DMS79 treated with DMSO at 0.1 percent for 48 hours (cell line): Measurements from ENCODE around the gene ADGRE3.
"Not testable (repeated sequence)": the region's sequence is repeated elsewhere in the genome, so short reads cannot be mapped to it uniquely, and the experiment has no call there.

Source experiments
- DNase-seq: peaks from one replicate; lab custom pipeline; 2025; lab: John Stamatoyannopoulos, UW

ADGRE3 gene

DNA sequence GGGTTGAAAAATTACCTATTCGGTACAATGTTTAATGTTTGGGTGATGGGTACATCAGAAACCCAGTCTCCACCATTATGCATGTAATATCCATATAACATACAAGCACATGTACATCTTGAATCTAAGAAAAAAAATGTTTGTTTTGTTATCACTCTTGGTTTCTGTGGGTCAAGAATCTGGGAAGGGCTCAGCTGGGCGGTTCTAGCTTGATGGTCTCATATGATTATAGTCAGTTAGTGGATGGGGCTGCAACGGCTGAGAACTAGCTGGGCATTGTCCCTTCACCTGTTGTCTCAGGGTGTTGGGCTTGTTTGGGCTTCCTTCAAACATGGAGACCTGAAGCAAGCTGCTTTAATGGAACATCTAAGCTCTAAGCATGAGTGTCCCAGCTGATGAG, 4.7 kb downstream of the ADGRE3 start:
- no peak for DNase-seq

- no peak for DNase-seq
Observed at GRCh38 chr19:14661372-14661924, 13.2 kb downstream of the ADGRE3 start.

DNA sequence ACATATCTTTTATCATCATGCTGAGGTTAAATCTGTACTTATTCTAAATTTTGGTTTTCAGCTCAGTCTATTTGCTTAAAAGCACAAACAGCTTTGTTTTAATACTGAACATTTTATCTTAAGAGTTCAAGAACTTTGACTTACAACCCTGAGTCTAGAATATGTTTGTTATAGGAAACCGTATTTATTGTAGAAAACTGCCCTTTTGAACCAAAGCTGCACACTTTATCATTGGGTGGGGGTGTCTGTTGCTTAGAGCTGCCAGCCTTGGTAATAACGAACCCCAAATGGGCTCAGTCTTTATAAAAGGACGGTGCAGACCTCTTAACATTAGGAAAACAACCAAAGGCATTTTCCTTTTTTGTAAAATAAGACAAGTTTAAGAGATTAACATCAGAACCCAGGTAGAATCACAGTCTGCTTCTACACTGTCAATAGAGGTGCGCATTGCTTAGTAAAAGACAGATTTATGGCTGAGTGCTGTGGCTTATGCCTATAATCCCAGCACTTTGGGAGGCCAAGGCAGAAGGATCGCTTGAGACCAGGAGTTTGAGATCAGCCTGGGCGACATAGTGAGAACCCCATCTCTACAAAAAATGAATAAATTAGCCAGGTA, 14.7 kb downstream of the ADGRE3 start:
- DNase-seq: no peak

- no peak for DNase-seq
Observed at GRCh38 chr19:14655726-14656125, 18.9 kb downstream of the ADGRE3 start.

DNA sequence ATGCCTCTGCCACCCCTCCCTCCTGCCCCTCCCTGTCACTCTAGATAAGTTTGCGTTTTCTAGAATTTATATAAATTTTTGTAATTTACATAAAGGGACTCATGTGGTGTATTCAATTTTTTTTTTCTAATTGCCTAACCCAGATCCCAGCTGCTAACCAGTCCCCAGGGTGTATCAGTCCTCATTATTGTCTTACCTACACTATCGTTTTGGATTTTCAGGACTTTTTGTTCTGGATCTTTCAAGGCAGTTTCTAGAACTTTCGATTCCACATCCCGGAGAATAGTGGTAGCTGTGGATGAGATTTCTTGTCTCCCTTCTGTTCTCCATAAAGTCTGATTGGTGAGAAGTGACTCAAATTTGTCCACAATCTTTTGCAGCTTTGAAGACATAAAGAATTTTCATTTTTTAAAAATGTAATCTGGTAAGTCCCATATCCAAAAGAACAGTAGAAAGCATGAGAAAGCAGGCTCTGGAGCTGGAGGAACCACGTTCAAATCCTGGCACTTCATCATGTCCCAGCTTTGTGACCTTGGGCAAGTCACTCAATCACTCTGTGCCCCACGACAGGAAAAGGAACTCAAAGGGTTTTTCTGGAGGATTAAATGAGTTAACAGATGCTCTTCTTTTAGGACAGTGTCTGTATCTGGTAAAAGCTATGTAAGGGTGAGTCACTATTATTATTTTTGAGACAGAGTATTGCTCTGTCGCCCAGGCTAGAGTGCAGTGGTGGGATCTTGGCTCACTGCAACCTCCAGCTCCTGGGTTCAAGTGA, 19.7 kb downstream of the ADGRE3 start:
- DNase-seq: no peak

- no peak for DNase-seq
Observed at GRCh38 chr19:14650161-14650560, 24.5 kb downstream of the ADGRE3 start.

DNA sequence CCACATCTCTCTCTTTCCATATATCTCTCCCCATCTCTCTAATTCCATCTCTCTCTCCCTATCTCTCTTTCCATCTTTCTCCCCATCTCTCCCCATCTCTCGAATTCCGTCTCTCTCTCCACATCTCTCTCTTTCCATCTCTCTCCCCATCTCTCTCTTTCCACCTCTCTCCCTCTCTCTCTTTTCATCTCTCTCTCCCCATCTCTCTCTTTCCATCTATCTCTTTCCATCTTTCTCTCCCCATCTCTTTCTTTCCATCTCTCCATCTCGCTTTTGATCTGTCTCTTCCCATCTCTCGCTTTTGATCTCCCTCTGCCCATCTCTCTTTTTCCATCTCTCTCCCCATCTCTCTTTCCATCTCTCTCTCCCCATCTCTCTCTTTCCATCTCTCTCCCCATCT, 25.6 kb downstream of the ADGRE3 start:
- no peak for DNase-seq

- no peak for DNase-seq
Observed at GRCh38 chr19:14648506-14648905, 26.1 kb downstream of the ADGRE3 start.

- DNase-seq: no peak
Observed at GRCh38 chr19:14639536-14640277, 34.9 kb downstream of the ADGRE3 start.

DNA sequence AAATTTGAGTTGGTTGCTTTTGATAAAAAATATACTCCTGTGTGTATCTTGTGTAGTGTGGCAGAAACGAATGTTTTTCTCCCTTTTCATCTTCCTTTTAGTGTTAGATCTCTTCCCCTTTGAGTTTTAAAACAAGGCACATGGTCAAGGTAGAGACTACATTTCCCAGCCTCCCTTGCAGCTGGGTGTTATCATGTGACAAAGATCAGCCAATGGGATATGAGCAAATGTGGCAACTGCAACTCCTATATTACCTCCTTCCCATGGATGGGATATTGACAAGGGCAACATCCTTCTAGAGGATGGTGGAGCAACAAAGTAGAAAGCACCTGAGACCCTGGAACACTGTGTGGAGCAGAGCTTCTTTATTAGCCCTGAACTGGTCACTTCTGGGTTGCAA, 42.4 kb downstream of the ADGRE3 start:
- no peak for DNase-seq

DNA sequence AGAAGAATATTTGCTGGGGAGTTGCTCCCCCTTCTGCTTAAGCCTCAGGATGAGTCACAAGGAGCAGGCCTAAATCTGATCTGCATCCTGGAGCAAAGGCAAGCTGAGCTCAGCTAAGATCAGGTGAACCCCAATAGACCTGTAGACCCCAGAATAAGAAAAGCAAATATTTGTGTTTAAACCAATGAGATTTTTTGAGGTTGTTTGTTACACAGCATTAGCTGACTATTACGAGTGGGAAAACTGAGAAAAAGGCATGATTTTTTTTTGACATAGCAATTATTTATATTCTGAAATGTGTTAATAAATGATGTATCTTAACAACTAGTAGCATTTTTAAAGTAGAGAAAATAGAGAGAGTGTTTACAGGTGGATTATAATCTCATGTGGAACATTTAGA, 45.1 kb downstream of the ADGRE3 start:
- DNase-seq: no peak

GRCh38 chr19:14624491-14624890, 50.2 kb downstream of the ADGRE3 start:
- DNase-seq: not testable (repeated sequence)

DNA sequence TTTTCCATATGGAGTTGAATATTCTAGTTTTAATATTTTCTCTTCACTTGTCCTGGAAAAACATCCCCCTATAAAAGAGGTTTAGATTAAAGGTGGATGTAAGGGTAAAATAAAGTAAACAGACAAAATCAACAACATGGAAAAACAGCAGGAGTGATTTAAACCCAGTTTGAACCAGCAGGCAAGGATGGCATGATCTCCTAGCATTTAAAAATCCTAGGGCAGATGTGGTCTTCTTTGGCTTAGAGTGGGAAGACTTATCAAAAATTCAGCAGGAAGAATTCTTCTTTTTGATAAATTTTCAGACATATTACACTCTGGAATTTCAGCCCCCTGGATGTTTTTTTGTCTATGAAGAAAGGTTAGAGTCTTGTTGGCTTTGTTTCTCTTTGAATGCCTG, 55.2 kb downstream of the ADGRE3 start:
- no peak for DNase-seq

DNA sequence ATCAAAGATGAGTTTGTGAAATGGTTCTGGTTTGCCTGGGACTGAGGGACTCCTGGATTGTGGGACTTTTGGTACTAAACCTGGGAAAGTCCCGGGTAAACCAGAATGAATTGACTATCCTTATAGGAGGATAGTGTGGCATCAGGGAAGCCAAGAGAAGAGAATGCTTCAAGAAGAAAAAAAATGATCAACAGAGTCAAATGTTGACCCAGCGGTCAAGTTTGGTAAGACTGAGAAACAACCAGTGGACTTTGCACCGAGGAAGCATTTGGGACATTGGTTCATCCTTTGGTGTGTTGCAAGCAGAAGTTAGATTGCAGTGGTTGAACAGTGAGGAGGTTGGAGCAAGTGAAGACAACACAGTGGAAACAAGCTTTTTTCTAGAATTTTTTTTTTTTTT, 58.2 kb downstream of the ADGRE3 start:
- no peak for DNase-seq

DNA sequence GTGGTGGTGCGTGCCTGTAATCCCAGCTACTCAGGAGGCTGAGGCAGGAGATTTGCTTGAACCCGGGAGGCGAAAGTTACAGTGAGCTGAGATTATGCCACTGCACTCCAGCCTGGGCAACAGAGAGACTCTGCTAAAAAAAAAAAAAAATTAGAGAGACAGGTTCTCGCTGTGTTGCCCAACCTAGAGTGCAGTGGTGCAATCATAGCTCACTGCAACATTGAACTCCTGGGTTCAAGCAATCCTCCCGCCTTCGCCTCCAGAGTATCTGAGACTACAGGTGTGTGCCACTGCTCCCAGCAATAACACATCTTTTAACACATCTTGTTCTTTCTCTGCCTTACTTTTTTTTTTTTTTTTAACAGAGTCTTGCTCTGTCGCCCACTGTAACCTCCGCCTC, 59.0 kb downstream of the ADGRE3 start:
- DNase-seq: no peak

- no peak for DNase-seq
Observed at GRCh38 chr19:14614099-14614412, 60.6 kb downstream of the ADGRE3 start.

DNA sequence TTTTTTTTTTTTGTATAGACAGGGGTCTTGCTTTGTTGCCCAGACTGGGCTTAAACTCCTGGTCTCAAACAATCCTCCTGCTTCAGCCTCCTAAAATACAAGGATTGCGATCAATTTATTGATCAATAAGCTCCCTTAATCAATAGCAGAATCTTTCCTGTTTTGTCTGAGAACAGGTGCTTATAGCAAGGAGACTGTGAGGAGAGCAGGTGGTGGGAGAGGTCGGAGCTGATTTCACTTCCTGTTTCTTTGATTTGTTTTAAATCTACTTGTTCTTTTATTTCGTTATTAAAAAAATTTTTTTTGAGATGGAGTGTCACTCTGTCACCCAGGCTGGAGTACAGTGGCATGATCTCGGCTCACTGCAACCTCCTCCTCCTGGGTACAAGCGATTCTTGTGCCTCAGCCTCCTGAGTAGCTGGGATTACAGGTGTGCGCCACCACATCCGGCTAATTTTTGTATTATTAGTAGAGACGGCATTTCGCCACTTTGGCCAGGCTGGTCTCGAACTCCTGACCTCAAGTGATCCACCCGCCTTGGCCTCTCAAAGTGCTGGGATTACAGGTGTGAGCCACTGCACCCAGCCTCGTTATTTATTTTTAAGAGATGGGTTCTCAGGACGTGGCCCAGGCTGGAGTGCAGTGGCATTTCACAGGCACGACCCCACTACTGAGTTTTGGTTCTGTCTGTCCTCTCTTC, 61.1 kb downstream of the ADGRE3 start:
- not testable (repeated sequence) for DNase-seq

DNA sequence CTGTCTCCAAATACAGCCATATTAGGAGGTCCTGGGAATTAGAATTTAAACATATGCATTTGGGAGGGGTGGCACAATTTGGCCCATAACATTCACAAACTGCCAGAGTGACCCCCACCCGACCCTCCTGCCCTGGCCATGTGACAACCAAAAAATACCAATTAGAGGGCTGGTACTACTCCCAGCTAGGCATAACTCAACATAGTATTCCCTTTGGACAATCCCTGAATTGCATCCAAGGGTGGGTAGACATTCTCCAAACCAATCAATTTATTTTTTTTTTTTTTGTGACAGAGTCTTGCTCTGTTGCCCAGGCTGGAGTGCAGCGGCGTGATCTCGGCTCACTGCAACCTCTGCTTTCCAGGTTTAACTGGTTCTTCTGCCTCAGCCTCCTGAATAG, 62.0 kb downstream of the ADGRE3 start:
- no peak for DNase-seq

- DNase-seq: not testable (repeated sequence)
Observed at GRCh38 chr19:14612242-14612641, 62.4 kb downstream of the ADGRE3 start.

DNA sequence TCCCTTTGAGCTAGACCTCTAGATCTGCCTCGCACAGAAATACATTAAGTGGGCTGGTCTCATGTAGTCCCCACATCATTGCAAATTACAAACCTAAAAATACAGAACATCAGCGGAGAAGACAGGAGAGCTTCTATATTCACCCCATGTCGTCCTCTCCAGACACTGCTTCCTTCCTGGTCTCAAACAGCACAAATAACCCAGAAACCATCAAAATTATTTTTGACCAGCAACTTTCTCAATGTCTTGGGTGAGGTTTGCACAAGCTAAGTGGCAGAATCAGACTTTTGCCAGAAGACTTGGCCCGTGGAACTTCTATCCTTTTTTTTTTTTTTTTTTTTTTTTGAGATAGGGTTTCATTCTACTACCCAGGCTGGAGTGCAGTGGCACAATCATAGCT, 63.6 kb downstream of the ADGRE3 start:
- no peak for DNase-seq

DNA sequence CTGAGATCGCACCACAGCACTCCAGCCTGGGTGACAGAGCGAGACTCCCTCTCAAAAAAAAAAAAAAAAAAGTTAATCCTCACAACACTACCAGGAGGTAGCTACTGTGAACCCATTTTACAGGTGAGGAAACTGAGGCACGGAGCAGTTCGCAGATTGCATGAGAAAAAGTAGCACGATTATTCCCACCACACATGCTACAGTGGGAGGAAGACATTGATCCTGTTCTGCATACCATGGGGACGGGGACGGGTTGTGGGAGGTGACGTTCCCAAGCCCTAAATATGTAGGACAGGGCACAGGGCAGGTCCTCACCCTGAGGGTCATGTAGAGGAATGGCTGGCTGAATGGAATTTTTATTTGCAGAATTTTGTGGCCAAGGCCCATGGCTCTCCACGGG, 68.0 kb downstream of the ADGRE3 start:
- DNase-seq: no peak

DNA sequence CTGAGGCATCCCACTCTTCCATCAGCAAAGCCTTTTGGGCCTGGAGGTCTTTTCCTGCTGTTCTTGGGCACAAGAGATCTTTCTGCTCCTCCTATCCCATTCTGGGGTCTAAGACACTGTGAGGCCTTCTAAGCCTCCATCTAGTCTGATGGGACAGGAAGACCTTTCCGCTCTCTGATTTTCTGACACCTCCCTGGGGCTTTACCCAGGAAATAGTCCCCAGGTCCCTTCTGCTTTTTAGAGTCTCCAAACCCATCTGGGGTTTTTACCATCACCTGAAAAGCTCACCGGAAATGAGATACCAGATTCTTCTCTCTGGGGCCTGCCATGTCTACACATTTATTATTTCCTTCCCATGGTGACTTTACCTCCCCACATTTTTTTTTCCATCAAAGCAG, 70.7 kb downstream of the ADGRE3 start:
- DNase-seq: no peak
